ENCODE results near the gene HSPA8.

GRCh38 chr11:123098990-123099389, 37.1 kb upstream of the HSPA8 start:
- no peak for TF ChIP-seq POLR2AphosphoS5 (IDR thresholded peaks at IDR 0.05)
- TF ChIP-seq CTCF (IDR thresholded peaks at IDR 0.05): no peak
- no peak for TF ChIP-seq POLR2A (IDR thresholded peaks at IDR 0.05)
- TF ChIP-seq EP300 (IDR thresholded peaks at IDR 0.05): no peak

Measured in stomach (tissue), 4 donors.